NOMO-1 treated with dmso at 0.1 percent for 144 hours (cell line): ENCODE results near the gene ZNF536.

ENCODE experiments used
- DNase-seq: peaks from one replicate; lab custom pipeline; 2025; ENCODE audit not compliant: unreplicated experiment; lab: John Stamatoyannopoulos, UW

Gene ZNF536

DNA sequence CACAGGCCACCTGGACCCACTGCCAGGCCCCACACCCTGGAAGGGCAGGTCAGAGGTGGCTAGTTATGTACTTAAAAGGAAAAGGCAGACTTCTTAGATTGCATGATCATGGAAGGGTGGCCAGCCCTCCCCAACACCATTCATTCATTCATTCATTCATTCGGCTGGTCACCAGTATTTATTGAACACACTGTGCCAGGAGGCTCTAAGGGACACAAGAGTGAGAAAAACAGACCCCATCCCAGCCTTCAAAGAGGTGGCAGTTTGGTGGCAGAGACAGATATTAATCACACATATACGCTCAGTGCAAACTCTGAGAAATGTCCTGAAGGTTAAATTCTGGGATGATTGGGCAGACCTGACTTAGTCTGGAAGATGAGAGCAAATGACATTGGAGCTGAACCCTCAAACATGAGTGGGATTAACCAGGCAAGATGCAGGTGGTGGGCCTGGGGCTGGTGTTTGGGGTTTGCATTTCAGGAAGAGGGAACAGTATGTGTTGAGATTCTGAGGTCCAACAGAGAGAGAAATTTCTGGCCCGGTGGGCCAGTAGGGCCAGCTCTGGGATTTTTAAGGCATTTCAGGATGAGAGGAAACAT, 147.5 kb downstream of the ZNF536 start:
- no peak for DNase-seq

DNA sequence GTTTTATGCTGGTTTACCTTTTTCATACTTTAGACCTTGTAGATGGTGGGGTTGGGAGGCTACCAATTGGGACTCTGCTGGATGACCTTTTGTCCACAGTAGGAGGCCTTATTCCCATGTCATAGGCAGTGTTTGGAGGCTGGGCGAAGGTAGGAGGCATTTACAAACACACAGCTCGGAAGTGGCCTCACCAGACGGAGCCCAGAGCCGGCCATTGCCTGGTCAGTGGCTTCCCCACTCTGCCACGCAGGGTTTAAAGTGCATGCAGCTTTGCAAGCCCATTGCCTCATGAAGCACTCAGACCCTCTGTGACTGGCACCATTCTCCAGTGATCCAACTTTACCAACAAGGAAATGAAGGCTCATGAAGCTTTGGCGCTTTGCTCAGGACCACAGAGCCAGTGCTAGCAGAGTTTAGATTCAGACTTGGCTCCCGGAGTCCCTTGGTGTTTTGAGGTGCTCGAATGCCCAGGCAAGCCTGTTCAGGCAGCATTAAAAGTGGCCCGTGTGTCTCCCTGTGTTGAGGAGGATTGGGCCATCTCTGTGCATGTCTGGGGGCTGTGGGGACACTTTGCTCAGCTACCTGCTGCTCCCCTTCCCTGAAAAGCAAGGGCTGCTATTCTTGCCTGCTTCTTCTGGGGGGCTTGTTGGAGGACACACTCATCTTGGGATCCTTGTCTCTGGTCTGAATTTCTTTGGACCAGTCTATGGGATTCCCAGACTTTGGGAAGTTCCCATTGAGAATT, 148.7 kb downstream of the ZNF536 start:
- DNase-seq, result no peak

DNA sequence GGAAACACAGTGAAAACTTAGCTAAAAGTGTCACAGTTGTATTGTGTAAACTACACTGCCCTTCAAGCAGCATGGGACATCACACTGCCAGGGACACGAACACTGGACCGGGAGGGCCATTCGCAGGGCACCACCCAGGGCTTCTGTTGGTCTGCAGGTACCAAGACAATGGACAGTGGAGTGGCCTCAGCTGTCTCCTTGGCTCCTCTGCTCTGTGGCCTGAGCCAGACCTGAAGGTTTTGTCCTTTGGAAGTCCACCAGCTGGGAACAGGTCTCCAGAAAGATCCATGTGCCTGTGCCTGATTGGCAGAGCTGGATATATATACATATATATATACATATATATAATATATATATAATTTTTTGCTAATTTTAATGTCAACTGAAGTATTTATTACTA, 149.8 kb downstream of the ZNF536 start:
- no peak for DNase-seq

DNA sequence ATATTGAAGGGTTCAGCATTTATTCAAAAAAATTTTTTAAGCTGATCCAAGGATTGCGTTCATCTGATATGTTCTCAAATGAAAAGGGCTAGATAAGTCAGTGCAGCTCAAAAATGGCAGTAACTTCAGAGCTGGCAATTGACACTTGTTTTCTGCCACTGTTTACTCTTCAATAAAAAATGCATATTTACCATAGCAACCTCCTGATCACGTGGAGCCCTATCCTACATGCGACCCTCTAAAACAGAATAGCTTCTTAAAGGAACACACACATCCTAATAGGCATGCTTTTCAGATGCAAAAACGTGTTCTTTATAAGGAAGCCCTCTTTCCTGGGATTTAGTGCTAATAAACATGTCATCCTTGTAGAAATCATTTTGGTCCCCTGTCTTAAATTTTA, 150.2 kb downstream of the ZNF536 start:
- DNase-seq, result no peak

DNA sequence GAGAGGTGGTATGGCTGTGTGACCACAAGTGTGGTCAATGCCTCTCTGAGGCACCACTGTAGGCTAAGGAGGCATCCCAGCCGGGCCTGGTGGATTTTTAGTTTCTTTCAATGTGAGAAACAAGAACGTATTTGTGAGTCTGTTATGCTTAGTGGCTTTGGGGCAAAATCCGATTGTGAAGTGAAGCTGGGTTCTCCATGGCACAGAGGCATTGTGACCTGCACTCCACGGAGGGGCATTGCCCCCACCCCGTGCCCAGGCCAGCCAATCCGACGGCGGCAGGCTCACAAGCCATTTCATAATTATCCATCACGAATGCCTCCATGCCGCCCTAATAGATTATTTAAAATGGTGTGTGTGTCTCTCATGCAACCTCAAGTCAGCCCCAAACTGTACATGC, 151.6 kb downstream of the ZNF536 start:
- DNase-seq, result no peak

DNA sequence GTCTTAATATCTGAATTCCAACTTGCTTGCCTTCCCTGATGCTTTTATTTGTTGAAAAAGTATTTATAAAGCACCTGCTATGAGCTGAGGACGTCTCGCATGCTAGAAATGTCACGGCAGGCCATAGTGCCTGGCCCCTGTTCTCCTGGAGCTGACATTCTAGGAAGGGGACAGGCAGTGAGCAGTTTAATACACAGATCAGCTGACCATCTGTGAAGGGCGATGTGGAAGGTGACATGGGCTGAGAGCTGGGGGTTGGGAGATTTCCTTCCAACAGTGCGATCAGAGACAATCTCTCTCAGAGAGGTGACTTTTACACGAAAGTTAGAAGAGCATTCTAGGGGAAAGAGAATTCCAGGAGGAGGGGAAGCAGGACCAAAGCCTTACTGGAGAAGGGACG, 153.2 kb downstream of the ZNF536 start:
- DNase-seq, result no peak

DNA sequence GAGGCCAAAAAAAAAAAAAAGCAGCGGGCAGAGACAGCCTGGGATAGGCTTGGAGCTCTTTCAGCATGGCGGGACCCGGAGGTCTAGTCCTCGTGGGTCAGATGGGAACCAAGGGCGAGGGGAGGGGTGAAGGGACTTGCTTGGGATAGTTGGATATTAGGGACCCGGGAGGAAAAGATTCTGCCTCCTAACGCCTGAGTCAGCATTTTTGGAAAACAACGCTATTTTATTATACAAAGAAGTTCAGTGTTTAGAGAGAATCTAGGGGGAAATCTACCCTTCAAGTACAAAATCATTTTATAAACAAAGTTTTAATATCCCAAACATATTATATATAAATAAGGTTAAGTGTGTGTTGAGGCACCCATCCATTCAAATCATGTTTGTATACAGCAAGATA, 156.7 kb downstream of the ZNF536 start:
- DNase-seq, result no peak

DNA sequence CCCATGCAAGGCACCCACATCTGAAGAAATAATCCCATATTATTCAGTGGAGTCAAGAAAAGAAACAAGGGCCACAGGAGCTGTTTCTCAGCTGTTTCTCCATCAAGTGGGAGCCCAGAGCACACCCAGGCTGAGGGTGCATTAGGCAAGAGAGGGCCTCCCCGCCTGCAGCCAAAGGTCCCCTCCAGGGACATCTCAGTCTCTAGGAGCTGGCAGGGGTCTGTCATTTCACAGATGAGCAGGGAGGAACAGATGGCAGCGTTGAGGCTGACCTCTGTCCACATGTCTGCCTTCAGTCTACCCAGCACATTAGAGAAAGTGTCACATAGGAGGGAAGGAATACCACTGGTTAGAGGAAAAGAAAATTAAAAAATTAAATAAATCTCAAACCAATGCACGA, 157.7 kb downstream of the ZNF536 start:
- no peak for DNase-seq

DNA sequence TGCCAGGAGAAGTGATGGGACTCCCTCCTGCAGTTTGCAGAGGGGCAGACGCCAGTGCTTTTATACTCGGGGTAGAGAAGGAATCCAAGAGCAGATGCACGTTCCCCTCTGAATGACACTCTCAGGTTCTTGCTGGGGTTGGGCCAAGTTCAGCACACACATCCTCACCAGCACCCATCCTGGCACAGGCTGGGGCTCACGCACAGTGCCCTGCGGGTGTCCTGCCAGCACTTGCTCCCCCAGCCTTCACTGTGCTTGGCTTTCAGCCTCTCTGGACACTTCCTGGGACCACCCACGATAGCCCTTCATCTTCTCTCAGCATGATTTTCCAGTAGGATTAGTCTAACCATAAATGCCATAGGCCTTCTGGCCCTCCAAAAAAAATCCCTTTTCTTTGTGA, 158.6 kb downstream of the ZNF536 start:
- no peak for DNase-seq

DNA sequence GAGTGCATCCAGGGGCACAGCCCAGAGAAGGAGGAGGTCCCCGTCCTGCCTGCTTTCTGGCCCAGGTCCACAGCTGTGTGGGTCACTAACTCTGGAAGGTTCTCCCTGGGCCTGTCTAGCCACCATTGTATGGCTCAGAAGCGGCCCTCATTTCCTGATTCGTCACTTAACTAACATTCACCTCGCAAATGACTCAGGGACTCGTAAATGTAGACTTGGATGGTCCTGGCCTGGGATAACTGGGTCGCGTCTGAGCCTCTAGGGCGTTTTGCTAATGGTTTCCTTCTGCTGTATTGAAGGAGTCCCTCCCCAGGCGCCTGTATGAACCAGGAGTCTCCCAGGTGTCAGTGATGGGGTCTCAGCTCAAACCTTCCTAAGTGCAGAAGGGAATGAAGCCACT, 162.8 kb downstream of the ZNF536 start:
- DNase-seq, result no peak

DNA sequence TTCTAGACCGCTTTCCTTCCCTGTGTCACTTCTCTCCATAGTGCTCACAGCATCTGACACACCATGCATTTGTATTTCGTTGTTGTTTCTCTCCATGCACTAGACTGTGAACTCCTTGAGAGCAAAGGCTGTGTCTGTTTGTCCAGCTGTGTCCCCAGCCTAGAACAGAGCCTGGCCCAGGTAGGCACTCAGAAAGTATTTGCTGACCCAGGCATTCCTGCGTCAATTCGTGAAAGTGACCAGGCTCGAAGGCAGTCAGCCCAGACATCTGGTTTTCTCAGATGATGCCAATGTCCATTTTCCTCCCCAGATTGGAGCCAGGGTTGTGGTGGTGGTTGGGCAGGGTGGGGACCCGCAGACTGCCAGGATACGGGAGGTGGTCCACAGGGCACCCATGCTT, 164.8 kb downstream of the ZNF536 start:
- DNase-seq, result no peak

DNA sequence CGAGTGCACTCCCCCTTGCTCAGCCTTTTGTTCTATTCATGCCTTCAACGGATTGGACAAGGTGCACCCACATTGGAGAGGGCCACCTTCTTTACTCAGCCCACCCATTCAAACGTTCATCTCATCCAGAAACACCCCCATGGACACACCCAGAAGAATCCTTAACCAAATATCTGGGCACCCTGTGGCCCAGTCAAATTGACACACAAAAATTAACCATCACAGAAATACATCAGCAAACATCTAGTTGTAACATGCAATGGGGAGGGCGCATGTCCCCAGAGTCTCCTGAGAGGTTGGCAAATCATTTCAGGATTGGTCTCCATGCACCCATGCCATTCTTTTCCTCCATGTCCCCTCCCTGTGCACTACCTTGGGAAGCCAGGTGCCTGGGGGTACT, 167.1 kb downstream of the ZNF536 start:
- no peak for DNase-seq

DNA sequence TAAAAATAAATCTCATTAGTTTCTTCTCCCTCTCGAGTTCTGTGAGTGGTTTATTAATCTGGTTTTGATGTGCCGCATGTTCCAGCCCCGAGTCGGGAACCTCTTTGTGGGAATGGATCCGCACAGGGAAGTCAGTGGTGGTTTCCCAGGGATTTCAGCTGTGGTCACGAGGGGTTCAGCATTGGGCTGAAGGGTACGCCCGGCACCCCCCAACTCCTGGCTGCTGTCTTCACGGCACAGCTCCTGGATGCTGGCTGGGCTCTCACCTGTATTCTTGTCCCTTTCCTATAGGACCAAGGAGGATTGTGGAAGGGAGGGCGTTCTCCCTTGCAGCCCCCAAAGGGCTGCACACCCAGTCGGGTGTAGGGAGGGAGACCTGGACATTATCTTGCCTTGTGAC, 167.8 kb downstream of the ZNF536 start:
- DNase-seq, result no peak

DNA sequence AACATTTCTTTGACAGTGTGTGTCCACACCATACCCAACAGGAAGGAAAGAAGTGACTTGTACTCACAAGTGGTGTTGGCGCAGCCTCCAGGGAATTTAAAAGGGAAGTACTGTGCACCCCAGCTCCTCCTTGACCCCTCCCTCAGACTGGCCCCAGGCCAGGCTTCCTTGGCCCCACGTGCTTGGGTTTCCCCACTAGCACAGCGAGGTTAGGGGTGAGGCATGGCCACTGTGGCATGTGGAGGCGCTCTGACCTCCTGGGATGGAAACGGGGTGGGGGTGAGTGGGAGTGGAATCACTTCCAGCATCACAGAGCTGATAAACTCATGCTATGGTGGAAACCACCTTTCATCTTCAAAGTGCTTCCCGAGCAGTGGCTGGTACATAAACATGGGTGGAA, 168.6 kb downstream of the ZNF536 start:
- DNase-seq, result no peak

DNA sequence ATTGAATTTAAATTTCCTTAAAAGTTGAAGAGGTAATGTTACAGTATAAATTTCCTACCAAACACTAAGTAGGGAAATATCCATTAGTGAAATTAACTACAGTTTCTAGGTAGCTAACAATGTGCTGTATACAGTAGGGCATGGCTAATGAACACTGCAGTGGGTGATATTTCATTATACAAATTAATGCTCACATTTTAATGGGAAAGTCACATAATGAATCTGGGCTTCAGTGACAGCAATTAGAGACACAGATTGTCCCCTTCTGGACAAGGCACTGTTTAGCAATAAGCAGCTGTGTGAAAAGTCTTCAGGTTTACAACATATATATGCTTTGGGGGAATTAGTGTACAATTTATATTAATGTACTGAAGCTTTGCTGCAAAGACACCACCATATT, 169.4 kb downstream of the ZNF536 start:
- no peak for DNase-seq

DNA sequence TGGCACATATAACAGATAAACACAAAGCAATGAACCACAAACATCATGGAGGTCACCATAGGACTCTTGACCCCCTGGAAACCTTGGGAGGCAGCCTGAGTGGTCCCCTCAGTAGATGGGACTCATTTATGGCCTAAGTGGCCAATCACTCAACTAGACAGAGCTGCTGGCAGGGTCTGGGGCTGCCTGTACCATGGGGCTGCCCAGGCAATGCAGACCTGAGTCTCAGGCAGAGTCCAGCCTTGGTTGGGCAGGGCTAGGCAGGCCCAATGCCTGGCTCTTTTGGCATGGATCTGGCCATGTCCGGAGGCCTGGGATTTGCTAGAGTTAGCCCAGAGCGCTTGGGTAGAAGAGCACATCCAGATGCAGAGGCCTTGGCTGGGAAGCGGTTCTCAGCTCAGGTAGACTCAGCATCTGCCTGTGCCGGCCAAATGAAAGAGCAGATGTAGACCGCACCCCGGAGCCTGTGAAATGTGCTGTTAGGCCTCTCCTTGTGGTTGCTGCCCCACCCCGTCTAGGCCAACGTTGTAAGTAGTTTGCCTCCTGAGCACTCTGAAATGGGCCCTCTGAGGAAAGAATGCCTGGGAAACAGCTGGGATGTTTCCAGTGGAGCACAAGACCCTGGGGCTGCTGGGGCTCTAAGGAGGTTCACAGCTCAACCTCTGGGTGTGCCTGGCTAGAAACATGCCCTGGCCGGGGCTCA, 171.2 kb downstream of the ZNF536 start:
- no peak for DNase-seq

DNA sequence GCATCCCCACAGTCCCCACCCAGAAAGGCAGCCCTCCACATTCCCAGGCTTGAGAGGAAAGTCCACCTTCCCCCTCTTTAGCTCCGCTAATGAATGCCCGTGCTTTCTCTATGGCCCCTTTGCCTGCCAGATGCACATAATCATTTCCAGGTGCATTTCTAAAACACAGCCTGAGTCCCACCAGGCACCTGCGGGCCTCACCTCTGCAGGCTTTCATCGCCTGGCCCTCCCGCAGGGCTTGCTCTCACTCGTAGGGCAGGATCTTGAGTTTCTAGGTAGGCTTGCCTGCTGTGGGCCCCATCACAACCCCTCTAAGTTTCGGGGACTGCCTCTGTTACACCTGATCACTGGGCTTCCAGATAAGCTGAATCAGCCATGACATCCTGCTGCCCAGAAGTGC, 173.6 kb downstream of the ZNF536 start:
- no peak for DNase-seq

DNA sequence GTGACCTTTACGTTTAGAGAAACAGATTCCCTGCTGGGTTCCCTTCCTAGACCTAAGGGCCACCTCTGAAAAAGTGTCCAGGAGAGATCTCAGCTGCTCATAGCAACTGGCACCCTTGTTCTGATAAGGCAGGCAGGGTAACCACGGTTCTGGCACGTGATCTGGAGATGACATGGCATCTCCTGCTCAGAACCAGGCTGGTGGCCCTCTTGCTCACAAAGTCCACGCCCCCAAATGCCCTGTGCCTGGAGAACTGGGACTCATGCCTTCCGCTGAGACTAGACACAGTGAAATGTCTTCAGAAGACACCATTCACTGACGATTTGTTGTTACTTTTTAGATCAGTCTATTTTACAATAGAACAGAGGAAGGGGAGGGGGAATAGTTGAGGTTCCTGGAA, 174.1 kb downstream of the ZNF536 start:
- no peak for DNase-seq

DNA sequence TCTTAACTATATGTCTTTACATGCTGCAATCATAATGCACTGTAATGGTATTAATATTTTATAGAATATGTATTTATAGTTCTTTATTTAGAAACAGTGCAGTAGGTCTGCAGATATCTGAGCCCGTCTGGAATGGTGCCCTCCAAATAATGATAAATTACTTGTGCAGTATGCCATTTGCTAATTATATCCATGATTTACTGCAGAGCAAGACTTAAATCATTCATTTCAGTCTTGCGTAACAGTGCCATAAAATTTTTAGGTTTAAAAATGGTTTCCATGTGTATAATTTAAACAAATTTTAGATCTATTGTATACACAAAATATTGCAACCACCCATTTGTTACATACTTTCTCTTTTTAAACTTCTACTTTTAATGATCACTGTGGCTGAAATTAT, 175.1 kb downstream of the ZNF536 start:
- DNase-seq, result no peak

DNA sequence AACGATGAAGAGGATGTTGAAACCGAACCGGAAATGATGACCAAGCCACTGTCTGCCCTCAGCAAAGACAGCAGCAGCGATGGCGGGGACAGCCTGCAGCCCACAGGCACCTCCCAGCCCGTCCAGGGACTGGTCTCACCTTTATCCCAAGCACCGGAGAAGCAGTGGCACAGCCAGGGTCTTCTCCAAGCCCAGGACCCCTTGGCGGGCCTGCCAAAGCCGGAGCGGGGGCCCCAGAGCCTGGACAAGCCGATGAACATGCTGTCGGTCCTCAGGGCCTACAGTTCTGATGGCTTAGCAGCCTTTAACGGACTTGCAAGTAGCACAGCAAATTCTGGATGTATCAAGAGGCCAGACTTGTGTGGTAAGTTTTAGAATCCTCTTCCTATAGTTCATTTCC, 177.0 kb downstream of the ZNF536 start:
- peak; percentile 25 for DNase-seq

DNA sequence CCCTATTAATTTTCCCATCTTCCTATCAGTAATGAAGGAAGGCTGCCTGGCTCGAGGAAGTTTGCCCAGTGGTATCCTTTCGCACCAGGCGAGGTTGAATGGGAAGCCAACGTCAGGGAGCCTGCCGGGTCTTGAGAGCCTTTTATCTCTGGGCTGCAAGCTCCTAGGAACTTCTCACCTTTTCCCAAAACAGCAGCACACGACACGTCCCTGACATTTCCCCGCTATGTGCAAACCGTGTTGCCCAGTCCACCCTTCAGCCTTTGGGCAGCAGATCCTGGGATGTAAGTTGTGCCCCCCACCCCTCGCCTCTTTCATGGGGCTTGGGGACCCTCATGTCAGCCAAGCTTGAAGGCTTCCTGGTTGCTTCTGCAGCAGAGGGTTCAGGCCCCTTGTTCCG, 179.1 kb downstream of the ZNF536 start:
- no peak for DNase-seq

DNA sequence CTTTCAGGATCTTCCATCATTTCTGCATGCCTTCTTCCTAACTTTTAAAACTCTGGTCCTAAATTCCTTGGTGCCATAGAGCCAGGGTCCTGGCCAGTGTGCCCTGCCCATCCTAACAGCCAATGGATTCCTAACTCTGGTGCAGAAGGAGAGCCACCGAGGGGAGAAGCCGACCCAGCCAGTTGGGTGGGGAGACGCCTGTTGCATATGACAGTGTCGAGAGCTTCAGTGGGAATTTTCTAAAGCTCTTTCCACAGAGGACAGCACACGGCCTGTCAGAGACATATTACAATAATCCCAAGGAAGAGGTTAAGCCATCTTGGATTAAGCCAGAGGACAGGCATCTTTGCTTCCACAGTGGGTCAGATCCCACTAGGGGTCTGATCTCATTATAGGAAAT, 180.4 kb downstream of the ZNF536 start:
- no peak for DNase-seq
